ENCODE data around the gene RAB3IL1. TPM values are rescaled to one million over a fixed set of nuclear protein-coding genes. Genes with fewer than 3 reads are reported as not detected.

The RAB3IL1 gene
- total RNA-seq, 2 donors from 2014 or later = 9.7 to 14.9 TPM

GRCh38 chr11:61880454-61880853, 36.9 kb downstream of the RAB3IL1 start:
- peaks cover 11% of the 10 kb centered on the region for H3K4me1 Mint-ChIP-seq
- WGBS, 2 experiments (ENCODE audit: insufficient coverage in 1 of 2, insufficient read length in 1 of 2) = 93 to 94% methylated on average over 6 of the region's 6 CpGs
- TF ChIP-seq CTCF (conservative IDR thresholded peaks at IDR 0.05) = no peak
- no peak overlapping the region for H3K9ac ChIP-seq (ENCODE audit: extremely low read depth, low read length, poor library complexity, severe bottlenecking)
- peaks cover 2% of the 10 kb centered on the region for H3K9me3 Mint-ChIP-seq
- no peak overlapping the region for H3K27ac ChIP-seq (ENCODE audit: low read depth, low read length)
- no peaks in the 10 kb centered on the region for H3K27me3 Mint-ChIP-seq (ENCODE audit: insufficient read depth)
- no peak overlapping the region for H3K4me3 ChIP-seq (ENCODE audit: low read length)
- H3K4me1 ChIP-seq (ENCODE audit: control insufficient read depth, insufficient read depth, low read length) = peaks cover 4% of the 10 kb centered on the region
- no peaks in the 10 kb centered on the region for H3K9me3 ChIP-seq (ENCODE audit: control insufficient read depth, low read length)
- H3K27me3 ChIP-seq (ENCODE audit: control insufficient read depth, insufficient read depth, low read length, poor library complexity, severe bottlenecking) = no peaks in the 10 kb centered on the region
- DNase-seq = no peak
- H3K36me3 Mint-ChIP-seq (ENCODE audit: low read depth) = peaks cover 3% of the 10 kb centered on the region
- H3K4me3 Mint-ChIP-seq = no peak overlapping the region
- H3K36me3 ChIP-seq (ENCODE audit: control insufficient read depth, insufficient read depth, low read length) = no peaks in the 10 kb centered on the region
- H3K27ac Mint-ChIP-seq = no peak overlapping the region

GRCh38 chr11:61880031-61880430, 37.3 kb downstream of the RAB3IL1 start:
- H3K4me1 Mint-ChIP-seq = peaks cover 11% of the 10 kb centered on the region
- H3K27me3 ChIP-seq (ENCODE audit: control insufficient read depth, insufficient read depth, low read length, poor library complexity, severe bottlenecking) = no peaks in the 10 kb centered on the region
- no peak for TF ChIP-seq CTCF (conservative IDR thresholded peaks at IDR 0.05)
- WGBS, 2 experiments (ENCODE audit: insufficient coverage in 1 of 2, insufficient read length in 1 of 2) = 92 to 95% methylated on average over 11 of the region's 11 CpGs
- peaks cover 3% of the 10 kb centered on the region for H3K36me3 Mint-ChIP-seq (ENCODE audit: low read depth)
- DNase-seq = no peak
- H3K27me3 Mint-ChIP-seq (ENCODE audit: insufficient read depth) = no peaks in the 10 kb centered on the region
- no peaks in the 10 kb centered on the region for H3K9me3 ChIP-seq (ENCODE audit: control insufficient read depth, low read length)
- H3K4me3 Mint-ChIP-seq = no peak overlapping the region
- no peak overlapping the region for H3K27ac Mint-ChIP-seq
- no peaks in the 10 kb centered on the region for H3K36me3 ChIP-seq (ENCODE audit: control insufficient read depth, insufficient read depth, low read length)
- peaks cover 2% of the 10 kb centered on the region for H3K9me3 Mint-ChIP-seq
- no peak overlapping the region for H3K27ac ChIP-seq (ENCODE audit: low read depth, low read length)
- no peak overlapping the region for H3K9ac ChIP-seq (ENCODE audit: extremely low read depth, low read length, poor library complexity, severe bottlenecking)
- no peak overlapping the region for H3K4me3 ChIP-seq (ENCODE audit: low read length)
- peaks cover 4% of the 10 kb centered on the region for H3K4me1 ChIP-seq (ENCODE audit: control insufficient read depth, insufficient read depth, low read length)

- Histone ChIP-seq H3K9ac (ENCODE audit: extremely low read depth, low read length, poor library complexity, severe bottlenecking) (no peak overlapping the region), H3K27ac (ENCODE audit: low read depth, low read length) (no peak overlapping the region), H3K27me3 (ENCODE audit: control insufficient read depth, insufficient read depth, low read length, poor library complexity, severe bottlenecking) (no peaks in the 10 kb centered on the region), H3K9me3 (ENCODE audit: control insufficient read depth, low read length) (no peaks in the 10 kb centered on the region), H3K4me3 (ENCODE audit: low read length) (no peak overlapping the region), H3K36me3 (ENCODE audit: control insufficient read depth, insufficient read depth, low read length) (no peaks in the 10 kb centered on the region), H3K4me1 (ENCODE audit: control insufficient read depth, insufficient read depth, low read length) (peaks cover 4% of the 10 kb centered on the region)
- WGBS, 2 experiments (ENCODE audit: insufficient coverage in 1 of 2, insufficient read length in 1 of 2) = 90 to 94% methylated on average over 2 to 7 of the region's 7 CpGs
- Mint-ChIP-seq H3K27me3 (ENCODE audit: insufficient read depth) (no peaks in the 10 kb centered on the region), H3K4me3 (no peak overlapping the region), H3K4me1 (peaks cover 11% of the 10 kb centered on the region), H3K36me3 (ENCODE audit: low read depth) (peaks cover 3% of the 10 kb centered on the region), H3K27ac (no peak overlapping the region), H3K9me3 (peaks cover 2% of the 10 kb centered on the region)
- no peak for DNase-seq
- TF ChIP-seq CTCF (conservative IDR thresholded peaks at IDR 0.05) = no peak
Measured at GRCh38 chr11:61879152-61879551, 38.2 kb downstream of the RAB3IL1 start.

All from endodermal cell (in vitro differentiated cells).